Activated naive CD4-positive, alpha-beta T cell treated with anti-CD3 and anti-CD28 coated beads, Interleukin-2, amount 10 ng/mL, durations not matched to agents 7 days and 5 days (primary cell): ENCODE data around the gene ILRUN.
A peak's percentile ranks its signal among the peaks of the same experiment; 100 is the strongest.
"Not testable (repeated sequence)": the region's sequence is repeated elsewhere in the genome, so short reads cannot be mapped to it uniquely, and the experiment has no call there.

ENCODE experiments used
- CTCF ChIA-PET: fragments of 350-600 bp; sonication (Branson Sonifier 250); formaldehyde crosslinking; loops from one replicate; lab custom pipeline; 2021; ENCODE audit warnings: antibody characterized with exemption; lab: Charles Lee
- DNase-seq: peaks from one replicate; pipeline ENCODE4 v3.0.0-alpha.2; 2020
- H3K27ac Mint-ChIP-seq: one replicate; pipeline ENCODE4 v1.8.0; 2021; ENCODE audit warnings: mild to moderate bottlenecking, moderate library complexity, mixed read lengths
- H3K27me3 Mint-ChIP-seq: one replicate; pipeline ENCODE4 v1.8.0; 2021; ENCODE audit warnings: mild to moderate bottlenecking, mixed read lengths
- H3K36me3 Mint-ChIP-seq: one replicate; pipeline ENCODE4 v1.8.0; 2021; ENCODE audit warnings: mixed read lengths
- H3K4me1 Mint-ChIP-seq: one replicate; pipeline ENCODE4 v1.8.0; 2021; ENCODE audit warnings: mixed read lengths
- H3K4me3 Mint-ChIP-seq: one replicate; pipeline ENCODE4 v1.8.0; 2021; ENCODE audit warnings: mild to moderate bottlenecking, moderate library complexity, mixed read lengths
- H3K9me3 Mint-ChIP-seq: one replicate; pipeline ENCODE4 v1.8.0; 2021; ENCODE audit warnings: mixed read lengths

Gene ILRUN

DNA sequence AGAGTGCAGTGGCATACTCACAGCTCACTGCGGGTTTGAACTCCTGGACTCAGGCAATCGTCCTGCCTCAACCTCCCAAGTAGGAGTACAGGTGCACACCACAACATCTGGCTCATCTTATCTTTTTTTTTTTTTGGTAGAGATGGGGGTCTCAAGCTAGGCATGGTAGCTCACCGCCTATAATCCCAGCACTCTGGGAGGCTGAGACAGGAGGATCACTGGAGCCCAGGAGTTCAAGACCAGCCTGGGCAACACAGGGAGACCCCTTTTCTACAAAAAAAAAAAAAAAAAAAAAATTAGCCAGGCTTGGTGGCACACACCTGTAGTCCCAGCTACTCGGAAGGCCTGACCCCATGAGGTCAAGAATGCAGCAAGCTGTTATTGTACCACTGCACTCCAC lies 31.5 kb downstream of the ILRUN start:
- Mint-ChIP-seq H3K4me1 (peaks cover 59% of the 10 kb centered on the region), H3K4me3 (no peak overlapping the region), H3K27me3 (no peaks in the 10 kb centered on the region), H3K36me3 (peaks cover 24% of the 10 kb centered on the region), H3K27ac (peak overlapping the region; percentile 85), H3K9me3 (no peaks in the 10 kb centered on the region)
- CTCF ChIA-PET: interaction anchor here (0.8 kb wide), 1 partner anchor 10 kb away, joined by 3 read pairs; no protein-coding TSS in a partner anchor
- no peak for DNase-seq

GRCh38 chr6:34664256-34664971 lies 32.2 kb downstream of the ILRUN start:
- Mint-ChIP-seq H3K36me3 (peaks cover 22% of the 10 kb centered on the region), H3K27ac (peak overlapping the region; percentile 85), H3K4me3 (no peak overlapping the region), H3K27me3 (no peaks in the 10 kb centered on the region), H3K4me1 (peaks cover 56% of the 10 kb centered on the region), H3K9me3 (no peaks in the 10 kb centered on the region)
- CTCF ChIA-PET: interaction anchor here (0.8 kb wide), 1 partner anchor 9 kb away, joined by 3 read pairs; no protein-coding TSS in a partner anchor
- no peak for DNase-seq

- no peaks in the 10 kb centered on the region for H3K9me3 Mint-ChIP-seq
- CTCF ChIA-PET: no interaction called here
- H3K27ac Mint-ChIP-seq: peak overlapping the region; percentile 85
- peaks cover 24% of the 10 kb centered on the region for H3K36me3 Mint-ChIP-seq
- H3K4me1 Mint-ChIP-seq: peaks cover 60% of the 10 kb centered on the region
- no peak for DNase-seq
- no peaks in the 10 kb centered on the region for H3K27me3 Mint-ChIP-seq
- H3K4me3 Mint-ChIP-seq: no peak overlapping the region
Observed at GRCh38 chr6:34663831-34664255, 32.7 kb downstream of the ILRUN start.

- H3K4me1 Mint-ChIP-seq: peaks cover 64% of the 10 kb centered on the region
- no peak overlapping the region for H3K27ac Mint-ChIP-seq
- H3K9me3 Mint-ChIP-seq: no peaks in the 10 kb centered on the region
- H3K4me3 Mint-ChIP-seq: no peak overlapping the region
- CTCF ChIA-PET: no interaction called here
- peaks cover 24% of the 10 kb centered on the region for H3K36me3 Mint-ChIP-seq
- no peak for DNase-seq
- no peaks in the 10 kb centered on the region for H3K27me3 Mint-ChIP-seq
Observed at GRCh38 chr6:34663371-34663770, 33.2 kb downstream of the ILRUN start.

DNA sequence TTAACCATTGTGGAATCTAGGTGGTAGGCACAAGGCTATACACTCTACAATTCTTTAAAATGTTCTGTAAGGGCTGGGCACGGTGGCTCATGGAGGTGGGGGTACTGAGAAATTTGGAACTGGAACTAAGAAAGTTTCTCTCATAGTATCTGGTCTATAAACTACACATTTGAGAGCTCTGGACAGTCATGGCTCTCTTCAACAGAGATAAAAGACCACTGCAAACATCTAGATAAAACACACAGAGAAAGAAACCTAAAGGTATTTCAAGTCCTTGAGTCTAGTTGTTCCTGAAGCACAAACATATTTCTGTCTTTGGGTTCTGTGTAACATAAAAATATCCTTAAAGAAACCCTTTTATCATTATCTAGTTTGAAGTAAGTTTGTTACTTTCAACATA lies 35.2 kb downstream of the ILRUN start:
- H3K4me1 Mint-ChIP-seq: peaks cover 68% of the 10 kb centered on the region
- CTCF ChIA-PET: no interaction called here
- no peaks in the 10 kb centered on the region for H3K27me3 Mint-ChIP-seq
- no peak overlapping the region for H3K27ac Mint-ChIP-seq
- no peak overlapping the region for H3K4me3 Mint-ChIP-seq
- peaks cover 23% of the 10 kb centered on the region for H3K36me3 Mint-ChIP-seq
- DNase-seq: no peak
- H3K9me3 Mint-ChIP-seq: no peaks in the 10 kb centered on the region

GRCh38 chr6:34658605-34659265 lies 37.8 kb downstream of the ILRUN start:
- Mint-ChIP-seq H3K27ac (peak overlapping the region; percentile 64), H3K27me3 (no peaks in the 10 kb centered on the region), H3K4me3 (no peak overlapping the region), H3K9me3 (no peaks in the 10 kb centered on the region), H3K36me3 (peaks cover 23% of the 10 kb centered on the region), H3K4me1 (peaks cover 62% of the 10 kb centered on the region)
- CTCF ChIA-PET: interaction anchor here (2.5 kb wide), 1 partner anchor 14 kb away, joined by 10 read pairs; no protein-coding TSS in a partner anchor
- no peak for DNase-seq

DNA sequence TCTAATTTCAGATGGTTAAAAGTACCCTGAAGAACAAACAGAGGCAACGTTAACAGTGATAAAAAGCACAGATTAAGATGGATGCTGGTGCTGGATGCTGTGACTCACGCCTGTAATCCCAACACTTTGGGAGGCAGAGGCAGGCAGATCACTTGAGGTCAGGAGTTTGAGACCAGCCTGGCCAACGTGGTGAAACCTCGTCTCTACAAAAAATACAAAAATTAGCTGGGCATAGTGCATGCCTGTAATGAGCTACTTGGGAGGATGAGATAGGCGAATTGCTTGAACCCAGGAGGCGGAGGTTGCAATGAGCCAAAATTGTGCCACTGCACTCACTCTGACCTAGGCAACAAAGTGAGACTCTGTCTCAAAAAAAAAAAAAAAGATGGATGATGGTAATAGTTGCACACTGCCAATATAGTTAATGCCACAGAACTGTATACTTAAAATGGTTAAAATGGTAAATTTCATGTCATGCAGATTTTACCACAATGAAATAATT lies 38.5 kb downstream of the ILRUN start:
- H3K4me3 Mint-ChIP-seq, H3K27me3 Mint-ChIP-seq, DNase-seq: not testable (repeated sequence)

GRCh38 chr6:34657307-34657978 lies 39.1 kb downstream of the ILRUN start:
- Mint-ChIP-seq H3K27ac (peak overlapping the region; percentile 92), H3K36me3 (peaks cover 24% of the 10 kb centered on the region), H3K4me1 (peaks cover 54% of the 10 kb centered on the region), H3K27me3 (no peaks in the 10 kb centered on the region), H3K4me3 (peak overlapping the region; percentile 71), H3K9me3 (no peaks in the 10 kb centered on the region)
- CTCF ChIA-PET: interaction anchor here (0.8 to 2.5 kb wide), 6 partner anchors 9 to 100 kb away, joined by 3 to 10 read pairs (median 4); partner anchors contain the start of gene SNRPC
- peak; percentile 38 for DNase-seq

More for the DNA sequence above, 38.5 kb downstream of the ILRUN start:
- Mint-ChIP-seq H3K4me1 (peaks cover 57% of the 10 kb centered on the region), H3K36me3 (peaks cover 25% of the 10 kb centered on the region), H3K27ac (peak overlapping the region; percentile 92)
- not testable (repeated sequence) for H3K9me3 Mint-ChIP-seq
- CTCF ChIA-PET: interaction anchor here (1.2 to 2.5 kb wide), 4 partner anchors 8 to 99 kb away, joined by 4 to 10 read pairs (median 5); partner anchors contain the start of gene SNRPC

- peak overlapping the region; percentile 71 for H3K4me3 Mint-ChIP-seq
- H3K36me3 Mint-ChIP-seq: peaks cover 26% of the 10 kb centered on the region
- no peaks in the 10 kb centered on the region for H3K9me3 Mint-ChIP-seq
- DNase-seq: no peak
- CTCF ChIA-PET: interaction anchor here (0.8 to 2.5 kb wide), 6 partner anchors 9 to 100 kb away, joined by 3 to 10 read pairs (median 4); partner anchors contain the start of gene SNRPC
- H3K4me1 Mint-ChIP-seq: peaks cover 52% of the 10 kb centered on the region
- H3K27ac Mint-ChIP-seq: peak overlapping the region; percentile 92
- H3K27me3 Mint-ChIP-seq: no peaks in the 10 kb centered on the region
Observed at GRCh38 chr6:34657037-34657306, 39.6 kb downstream of the ILRUN start.

GRCh38 chr6:34656378-34657036 lies 40.1 kb downstream of the ILRUN start:
- CTCF ChIA-PET: interaction anchor here (0.8 to 2.5 kb wide), 5 partner anchors 10 to 100 kb away, joined by 3 to 10 read pairs (median 4); partner anchors contain the start of gene SNRPC
- peak; percentile 41 for DNase-seq
- no peaks in the 10 kb centered on the region for H3K27me3 Mint-ChIP-seq
- H3K4me3 Mint-ChIP-seq: peak overlapping the region; percentile 71
- no peaks in the 10 kb centered on the region for H3K9me3 Mint-ChIP-seq
- H3K36me3 Mint-ChIP-seq: peaks cover 26% of the 10 kb centered on the region
- H3K4me1 Mint-ChIP-seq: peaks cover 50% of the 10 kb centered on the region
- H3K27ac Mint-ChIP-seq: peak overlapping the region; percentile 92

GRCh38 chr6:34655876-34656377 lies 40.6 kb downstream of the ILRUN start:
- H3K36me3 Mint-ChIP-seq: peaks cover 26% of the 10 kb centered on the region
- not testable (repeated sequence) for H3K9me3 Mint-ChIP-seq, H3K27me3 Mint-ChIP-seq, DNase-seq
- CTCF ChIA-PET: interaction anchor here (1.0 kb wide), 1 partner anchor 9 kb away, joined by 3 read pairs; no protein-coding TSS in a partner anchor
- peaks cover 49% of the 10 kb centered on the region for H3K4me1 Mint-ChIP-seq
- H3K4me3 Mint-ChIP-seq: peak overlapping the region; percentile 71
- H3K27ac Mint-ChIP-seq: peak overlapping the region; percentile 92

GRCh38 chr6:34654061-34654710 lies 42.4 kb downstream of the ILRUN start:
- peaks cover 43% of the 10 kb centered on the region for H3K4me1 Mint-ChIP-seq
- no peak for DNase-seq

GRCh38 chr6:34652263-34652662 lies 44.3 kb downstream of the ILRUN start:
- H3K4me1 Mint-ChIP-seq: peaks cover 26% of the 10 kb centered on the region

More at GRCh38 chr6:34654061-34654710, 42.4 kb downstream of the ILRUN start:
- H3K27me3 Mint-ChIP-seq: no peaks in the 10 kb centered on the region
- CTCF ChIA-PET: interaction anchor here (0.6 to 0.7 kb wide), 2 partner anchors 36 to 677 kb away, joined by 3 read pairs; no protein-coding TSS in a partner anchor
- no peaks in the 10 kb centered on the region for H3K9me3 Mint-ChIP-seq
- H3K36me3 Mint-ChIP-seq: peaks cover 29% of the 10 kb centered on the region
- H3K4me3 Mint-ChIP-seq: no peak overlapping the region
- H3K27ac Mint-ChIP-seq: no peak overlapping the region

More at GRCh38 chr6:34652263-34652662, 44.3 kb downstream of the ILRUN start:
- CTCF ChIA-PET: no interaction called here
- no peaks in the 10 kb centered on the region for H3K9me3 Mint-ChIP-seq
- H3K27ac Mint-ChIP-seq: no peak overlapping the region
- H3K4me3 Mint-ChIP-seq: no peak overlapping the region
- DNase-seq: no peak
- no peaks in the 10 kb centered on the region for H3K27me3 Mint-ChIP-seq
- H3K36me3 Mint-ChIP-seq: peaks cover 32% of the 10 kb centered on the region
